Smooth muscle cell (in vitro differentiated cells): Measurements from ENCODE around the gene TARP.

Experiments
- DNase-seq: peaks from one replicate; lab custom pipeline; 2025; ENCODE audit not compliant: unreplicated experiment; lab: John Stamatoyannopoulos, UW
- H2AFZ ChIP-seq: fragments of 200-600 bp; sonication (generic); 2 replicates; pipeline ENCODE4 v1.6.0; 2016; ENCODE audit warnings: antibody characterized with exemption, low read depth, mild to moderate bottlenecking
- H3F3A ChIP-seq: fragments of 200-600 bp; sonication (generic); 2 replicates; pipeline ENCODE4 v1.6.0; 2017; ENCODE audit warnings: antibody characterized with exemption, low read depth
- H3K27ac ChIP-seq: fragments of 200-600 bp; sonication (generic); 2 replicates; pipeline ENCODE4 v1.5.1; 2016; ENCODE audit warnings: low read depth, mild to moderate bottlenecking
- H3K27me3 ChIP-seq: fragments of 200-600 bp; sonication (generic); 2 replicates; pipeline ENCODE4 v1.6.1; 2016; ENCODE audit warnings: low read depth, mild to moderate bottlenecking
- H3K36me3 ChIP-seq: fragments of 200-600 bp; sonication (generic); 2 replicates; pipeline ENCODE4 v1.5.1; 2016; ENCODE audit warnings: low read depth
- H3K4me1 ChIP-seq: fragments of 200-600 bp; sonication (generic); 2 replicates; pipeline ENCODE4 v1.5.1; 2016; ENCODE audit warnings: low read depth
- H3K4me2 ChIP-seq: fragments of 200-600 bp; sonication (generic); 2 replicates; pipeline ENCODE4 v1.6.0; 2016; ENCODE audit warnings: mild to moderate bottlenecking
- H3K4me3 ChIP-seq: fragments of 200-600 bp; sonication (generic); 2 replicates; pipeline ENCODE4 v1.5.1; 2016; ENCODE audit warnings: mild to moderate bottlenecking
- H3K79me2 ChIP-seq: fragments of 200-600 bp; sonication (generic); 2 replicates; pipeline ENCODE4 v1.6.0; 2016; ENCODE audit warnings: low read depth, mild to moderate bottlenecking
- H3K9ac ChIP-seq: fragments of 200-600 bp; sonication (generic); 2 replicates; pipeline ENCODE4 v1.6.0; 2016; ENCODE audit warnings: low read depth
- H3K9me3 ChIP-seq: fragments of 200-600 bp; sonication (generic); replicated peaks from 2 replicates; pipeline ENCODE4 v1.5.1; 2016; ENCODE audit warnings: low read depth
- H4K20me1 ChIP-seq: fragments of 200-600 bp; sonication (generic); 2 replicates; pipeline ENCODE4 v1.6.0; 2016; ENCODE audit warnings: low read depth
- CTCF ChIP-seq: fragments of 200-600 bp; sonication (generic); IDR thresholded peaks from 2 replicates; pipeline ENCODE4 v1.5.1; 2017; ENCODE audit warnings: borderline replicate concordance, mild to moderate bottlenecking, antibody characterized with exemption; ENCODE audit not compliant: insufficient read depth, poor library complexity, severe bottlenecking
- WGBS: methylation state at CpG from one replicate; pipeline ENCODE4 v1.1.7; 2016; ENCODE audit warnings: low lambda C conversion rate; 5-methylcytosine and 5-hydroxymethylcytosine counted together

Gene TARP

GRCh38 chr7:38296059-38296857 is 22.8 kb upstream of the TARP start:
- Histone ChIP-seq H3K36me3 (no peaks in the 10 kb centered on the region), H2AFZ (no peak overlapping the region), H3K9me3 (no peaks in the 10 kb centered on the region), H3K27me3 (peaks cover 12% of the 10 kb centered on the region), H3K4me2 (no peak overlapping the region), H3F3A (no peaks in the 10 kb centered on the region), H3K4me1 (no peaks in the 10 kb centered on the region), H3K79me2 (no peaks in the 10 kb centered on the region), H3K4me3 (no peak overlapping the region), H3K9ac (no peak overlapping the region), H3K27ac (no peak overlapping the region), H4K20me1 (no peaks in the 10 kb centered on the region)
- no peak for DNase-seq
- TF ChIP-seq CTCF = no peak
- WGBS = 91% methylated on average over 5 of the region's 5 CpGs

DNA sequence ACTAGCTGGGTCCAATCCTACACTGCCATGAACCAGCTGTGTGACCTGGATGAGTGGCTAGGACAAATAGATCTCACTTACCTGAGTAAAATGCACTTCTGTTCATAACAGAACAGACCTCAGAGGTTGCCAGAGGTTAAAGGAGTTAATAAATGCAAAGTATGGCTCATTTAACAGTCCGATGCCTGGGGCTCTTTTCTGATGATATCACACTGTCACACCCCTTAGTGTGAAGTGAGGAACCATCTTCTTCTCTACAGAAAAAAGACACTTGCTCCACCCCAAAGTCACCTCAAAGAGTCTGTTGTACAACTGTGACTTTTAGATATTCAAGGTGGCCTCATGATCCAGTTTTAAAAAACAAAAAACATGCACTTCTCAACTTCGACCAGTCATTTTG is 21.5 kb upstream of the TARP start:
- no peaks in the 10 kb centered on the region for H3K36me3 ChIP-seq
- no peaks in the 10 kb centered on the region for H3F3A ChIP-seq
- no peak overlapping the region for H2AFZ ChIP-seq
- H3K9me3 ChIP-seq = no peaks in the 10 kb centered on the region
- no peaks in the 10 kb centered on the region for H4K20me1 ChIP-seq
- no peak overlapping the region for H3K4me2 ChIP-seq
- WGBS = 90% methylated on average over 2 of the region's 2 CpGs
- no peak for DNase-seq
- no peaks in the 10 kb centered on the region for H3K79me2 ChIP-seq
- TF ChIP-seq CTCF = no peak
- peaks cover 7% of the 10 kb centered on the region for H3K27me3 ChIP-seq
- H3K9ac ChIP-seq = no peak overlapping the region
- no peak overlapping the region for H3K27ac ChIP-seq
- no peak overlapping the region for H3K4me3 ChIP-seq
- no peaks in the 10 kb centered on the region for H3K4me1 ChIP-seq

- TF ChIP-seq CTCF = no peak
- H3K4me2 ChIP-seq = no peak overlapping the region
- H4K20me1 ChIP-seq = no peaks in the 10 kb centered on the region
- no peak overlapping the region for H3K27ac ChIP-seq
- no peak overlapping the region for H3K4me3 ChIP-seq
- H3K36me3 ChIP-seq = no peaks in the 10 kb centered on the region
- no peak for DNase-seq
- 90% methylated on average over 3 of the region's 3 CpGs for WGBS
- H3K79me2 ChIP-seq = no peaks in the 10 kb centered on the region
- H3K9me3 ChIP-seq = no peaks in the 10 kb centered on the region
- no peaks in the 10 kb centered on the region for H3F3A ChIP-seq
- no peaks in the 10 kb centered on the region for H3K4me1 ChIP-seq
- H3K9ac ChIP-seq = no peak overlapping the region
- no peaks in the 10 kb centered on the region for H3K27me3 ChIP-seq
- H2AFZ ChIP-seq = no peak overlapping the region
Measured at GRCh38 chr7:38292442-38292841, 19.0 kb upstream of the TARP start.

DNA sequence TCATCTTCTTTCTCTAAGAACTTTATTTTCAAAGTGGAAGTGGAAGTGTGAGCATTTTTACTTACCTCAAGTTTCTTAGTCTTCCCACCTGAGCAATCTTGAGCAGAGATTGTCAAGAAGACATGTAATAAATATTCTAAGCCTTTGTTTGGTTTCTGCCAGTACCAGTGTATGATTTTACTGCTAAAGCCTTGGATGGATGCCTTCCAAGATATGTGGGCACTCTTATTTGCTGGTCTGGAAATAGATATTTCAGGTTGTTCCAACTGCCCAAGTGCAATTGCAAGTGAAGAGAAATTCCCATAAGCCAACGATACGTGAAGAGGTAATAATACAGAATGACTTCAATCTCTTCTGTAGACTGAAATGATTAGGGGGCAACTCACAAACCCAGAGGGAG is 18.2 kb upstream of the TARP start:
- no peak for DNase-seq
- Histone ChIP-seq H3F3A (no peaks in the 10 kb centered on the region), H3K36me3 (no peaks in the 10 kb centered on the region), H2AFZ (no peak overlapping the region), H3K79me2 (no peaks in the 10 kb centered on the region), H3K4me3 (no peak overlapping the region), H3K9ac (no peak overlapping the region), H3K4me2 (no peak overlapping the region), H4K20me1 (no peaks in the 10 kb centered on the region), H3K27me3 (no peaks in the 10 kb centered on the region), H3K27ac (no peak overlapping the region), H3K9me3 (no peaks in the 10 kb centered on the region), H3K4me1 (no peaks in the 10 kb centered on the region)
- no peak for TF ChIP-seq CTCF
- WGBS = 95% methylated on average over 2 of the region's 2 CpGs
